Activated T-helper 2 cell treated with anti-CD3 and anti-CD28 coated beads, Interferon-gamma antibody, Interleukin-2, Interleukin-4, amounts not matched to agents 10 μg/mL and 5 μg/mL and 100 μg/mL, durations not matched to agents 14 hours and 24 hours and 36 hours (primary cell): ENCODE data around the gene CRIM1. TPM values are rescaled to one million over a fixed set of nuclear protein-coding genes. Genes with fewer than 3 reads are reported as not detected.

ENCODE experiments used
- DNase-seq: peaks from one replicate; pipeline ENCODE4 v3.0.0; 2021; ENCODE audit warnings: low spot score
- H3K27ac Mint-ChIP-seq: one replicate; pipeline ENCODE4 v1.8.0; 2021; ENCODE audit warnings: mixed read lengths
- H3K27me3 Mint-ChIP-seq: one replicate; pipeline ENCODE4 v1.8.0; 2021; ENCODE audit warnings: low read depth, mixed read lengths
- H3K36me3 Mint-ChIP-seq: one replicate; pipeline ENCODE4 v1.8.0; 2021; ENCODE audit warnings: low read depth, mixed read lengths
- H3K4me1 Mint-ChIP-seq: one replicate; pipeline ENCODE4 v1.8.0; 2021; ENCODE audit warnings: low read depth, mixed read lengths
- H3K4me3 Mint-ChIP-seq: one replicate; pipeline ENCODE4 v1.8.0; 2021; ENCODE audit warnings: low read depth, mild to moderate bottlenecking, moderate library complexity, mixed read lengths
- H3K9me3 Mint-ChIP-seq: one replicate; pipeline ENCODE4 v1.8.0; 2021; ENCODE audit warnings: mixed read lengths
- intact Hi-C: fragments of 100-400 bp; cut with micrococcal nuclease; formaldehyde crosslinking; loops from one replicate; pipeline ENCODE4 v1.15.1; 2023
- total RNA-seq: library from RNA; stranded (reverse); gene quantifications from 2 replicates; pipeline ENCODE4 v1.2.3, GENCODE V29; 2022

CRIM1 gene
- total RNA-seq, 1 donor from 2014 or later = 12.8 TPM

GRCh38 chr2:36396878-36397539 lies 41.4 kb downstream of the CRIM1 start:
- intact Hi-C loops = no loop called here
- no peak overlapping the region for H3K4me3 Mint-ChIP-seq
- H3K4me1 Mint-ChIP-seq = no peaks in the 10 kb centered on the region
- H3K9me3 Mint-ChIP-seq = no peaks in the 10 kb centered on the region
- DNase-seq = no peak
- no peaks in the 10 kb centered on the region for H3K36me3 Mint-ChIP-seq
- H3K27ac Mint-ChIP-seq = no peak overlapping the region
- H3K27me3 Mint-ChIP-seq = peaks cover 5% of the 10 kb centered on the region

- Mint-ChIP-seq H3K4me3 (no peak overlapping the region), H3K27ac (no peak overlapping the region), H3K4me1 (no peaks in the 10 kb centered on the region), H3K9me3 (no peaks in the 10 kb centered on the region), H3K27me3 (peaks cover 5% of the 10 kb centered on the region), H3K36me3 (no peaks in the 10 kb centered on the region)
- DNase-seq = no peak
- intact Hi-C loops = no loop called here
These were observed 42.3 kb downstream of the CRIM1 start for GRCh38 chr2:36397728-36398413.

- intact Hi-C loops = no loop called here
These were observed 43.5 kb downstream of the CRIM1 start for GRCh38 chr2:36399050-36399449.

GRCh38 chr2:36403675-36404230 lies 48.2 kb downstream of the CRIM1 start:
- Mint-ChIP-seq H3K4me3 (no peak overlapping the region), H3K27me3 (no peaks in the 10 kb centered on the region), H3K4me1 (no peaks in the 10 kb centered on the region), H3K9me3 (no peaks in the 10 kb centered on the region), H3K36me3 (no peaks in the 10 kb centered on the region), H3K27ac (no peak overlapping the region)
- intact Hi-C loops = loop anchor here (5.0 kb wide), 1 partner anchor 46 kb away; the partner anchor contains the start of gene CRIM1
- no peak for DNase-seq

More at GRCh38 chr2:36399050-36399449, 43.5 kb downstream of the CRIM1 start:
- no peak for DNase-seq
- Mint-ChIP-seq H3K36me3 (no peaks in the 10 kb centered on the region), H3K27ac (no peak overlapping the region), H3K27me3 (no peaks in the 10 kb centered on the region), H3K9me3 (no peaks in the 10 kb centered on the region), H3K4me1 (no peaks in the 10 kb centered on the region), H3K4me3 (no peak overlapping the region)

- no peak for DNase-seq
- H3K9me3 Mint-ChIP-seq = no peaks in the 10 kb centered on the region
- intact Hi-C loops = loop anchor here (5.0 kb wide), 1 partner anchor 47 kb away; the partner anchor contains the start of gene CRIM1
- H3K27ac Mint-ChIP-seq = no peak overlapping the region
- H3K36me3 Mint-ChIP-seq = no peaks in the 10 kb centered on the region
- no peaks in the 10 kb centered on the region for H3K4me1 Mint-ChIP-seq
- H3K4me3 Mint-ChIP-seq = no peak overlapping the region
- no peaks in the 10 kb centered on the region for H3K27me3 Mint-ChIP-seq
These were observed 48.7 kb downstream of the CRIM1 start for GRCh38 chr2:36404318-36404717.

- no peaks in the 10 kb centered on the region for H3K4me1 Mint-ChIP-seq
- DNase-seq = no peak
- no peak overlapping the region for H3K4me3 Mint-ChIP-seq
- H3K36me3 Mint-ChIP-seq = no peaks in the 10 kb centered on the region
- H3K27ac Mint-ChIP-seq = no peak overlapping the region
- intact Hi-C loops = loop anchor here (5.0 kb wide), 1 partner anchor 47 kb away; the partner anchor contains the start of gene CRIM1
- H3K9me3 Mint-ChIP-seq = no peaks in the 10 kb centered on the region
- H3K27me3 Mint-ChIP-seq = no peaks in the 10 kb centered on the region
These were observed 49.2 kb downstream of the CRIM1 start for GRCh38 chr2:36404754-36405153.

GRCh38 chr2:36405183-36405582 lies 49.6 kb downstream of the CRIM1 start:
- H3K36me3 Mint-ChIP-seq = no peaks in the 10 kb centered on the region
- H3K27me3 Mint-ChIP-seq = no peaks in the 10 kb centered on the region
- no peak overlapping the region for H3K4me3 Mint-ChIP-seq
- no peak overlapping the region for H3K27ac Mint-ChIP-seq
- no peaks in the 10 kb centered on the region for H3K9me3 Mint-ChIP-seq
- no peak for DNase-seq
- intact Hi-C loops = no loop called here
- no peaks in the 10 kb centered on the region for H3K4me1 Mint-ChIP-seq

GRCh38 chr2:36406296-36406695 lies 50.7 kb downstream of the CRIM1 start:
- DNase-seq = no peak
- H3K9me3 Mint-ChIP-seq = no peaks in the 10 kb centered on the region
- peaks cover 7% of the 10 kb centered on the region for H3K27me3 Mint-ChIP-seq
- no peak overlapping the region for H3K27ac Mint-ChIP-seq
- intact Hi-C loops = no loop called here
- H3K4me3 Mint-ChIP-seq = no peak overlapping the region
- H3K36me3 Mint-ChIP-seq = no peaks in the 10 kb centered on the region
- no peaks in the 10 kb centered on the region for H3K4me1 Mint-ChIP-seq

- H3K27me3 Mint-ChIP-seq = peaks cover 7% of the 10 kb centered on the region
- no peak overlapping the region for H3K27ac Mint-ChIP-seq
- H3K4me1 Mint-ChIP-seq = no peaks in the 10 kb centered on the region
- H3K36me3 Mint-ChIP-seq = no peaks in the 10 kb centered on the region
- H3K4me3 Mint-ChIP-seq = no peak overlapping the region
- no peak for DNase-seq
- intact Hi-C loops = no loop called here
- no peaks in the 10 kb centered on the region for H3K9me3 Mint-ChIP-seq
These were observed 51.8 kb downstream of the CRIM1 start for GRCh38 chr2:36407413-36407812.

- intact Hi-C loops = no loop called here
- H3K27ac Mint-ChIP-seq = no peak overlapping the region
- H3K36me3 Mint-ChIP-seq = no peaks in the 10 kb centered on the region
- DNase-seq = no peak
- no peak overlapping the region for H3K4me3 Mint-ChIP-seq
- no peaks in the 10 kb centered on the region for H3K4me1 Mint-ChIP-seq
- H3K27me3 Mint-ChIP-seq = peaks cover 7% of the 10 kb centered on the region
- H3K9me3 Mint-ChIP-seq = no peaks in the 10 kb centered on the region
These were observed 52.7 kb downstream of the CRIM1 start for GRCh38 chr2:36408198-36408703.

- H3K27me3 Mint-ChIP-seq = peaks cover 7% of the 10 kb centered on the region
- intact Hi-C loops = no loop called here
- H3K4me3 Mint-ChIP-seq = no peak overlapping the region
- no peak for DNase-seq
- no peaks in the 10 kb centered on the region for H3K36me3 Mint-ChIP-seq
- H3K9me3 Mint-ChIP-seq = no peaks in the 10 kb centered on the region
- H3K27ac Mint-ChIP-seq = no peak overlapping the region
- H3K4me1 Mint-ChIP-seq = no peaks in the 10 kb centered on the region
These were observed 53.8 kb downstream of the CRIM1 start for GRCh38 chr2:36409335-36409734.

GRCh38 chr2:36409935-36410334 lies 54.4 kb downstream of the CRIM1 start:
- no peak for DNase-seq
- no peak overlapping the region for H3K4me3 Mint-ChIP-seq
- peaks cover 7% of the 10 kb centered on the region for H3K27me3 Mint-ChIP-seq
- intact Hi-C loops = no loop called here
- H3K4me1 Mint-ChIP-seq = no peaks in the 10 kb centered on the region
- H3K27ac Mint-ChIP-seq = no peak overlapping the region
- H3K9me3 Mint-ChIP-seq = no peaks in the 10 kb centered on the region
- H3K36me3 Mint-ChIP-seq = no peaks in the 10 kb centered on the region

GRCh38 chr2:36410681-36411080 lies 55.1 kb downstream of the CRIM1 start:
- Mint-ChIP-seq H3K27me3 (peaks cover 7% of the 10 kb centered on the region), H3K36me3 (no peaks in the 10 kb centered on the region), H3K27ac (no peak overlapping the region), H3K4me1 (no peaks in the 10 kb centered on the region), H3K4me3 (no peak overlapping the region), H3K9me3 (no peaks in the 10 kb centered on the region)
- intact Hi-C loops = no loop called here
- DNase-seq = no peak
